ENCODE measurements around the gene RPS21.
"Not testable (repeated sequence)": the region's sequence is repeated elsewhere in the genome, so short reads cannot be mapped to it uniquely, and the experiment has no call there.

The RPS21 gene

GRCh38 chr20:62424249-62425107, 37.6 kb downstream of the RPS21 start:
- DNase-seq (ENCODE audit: extremely low read depth, low read depth): no peak
- no peak overlapping the region for H3K4me3 ChIP-seq (replicated peaks; ENCODE audit: low read depth, low read length)
- TF ChIP-seq, protein P1, sequence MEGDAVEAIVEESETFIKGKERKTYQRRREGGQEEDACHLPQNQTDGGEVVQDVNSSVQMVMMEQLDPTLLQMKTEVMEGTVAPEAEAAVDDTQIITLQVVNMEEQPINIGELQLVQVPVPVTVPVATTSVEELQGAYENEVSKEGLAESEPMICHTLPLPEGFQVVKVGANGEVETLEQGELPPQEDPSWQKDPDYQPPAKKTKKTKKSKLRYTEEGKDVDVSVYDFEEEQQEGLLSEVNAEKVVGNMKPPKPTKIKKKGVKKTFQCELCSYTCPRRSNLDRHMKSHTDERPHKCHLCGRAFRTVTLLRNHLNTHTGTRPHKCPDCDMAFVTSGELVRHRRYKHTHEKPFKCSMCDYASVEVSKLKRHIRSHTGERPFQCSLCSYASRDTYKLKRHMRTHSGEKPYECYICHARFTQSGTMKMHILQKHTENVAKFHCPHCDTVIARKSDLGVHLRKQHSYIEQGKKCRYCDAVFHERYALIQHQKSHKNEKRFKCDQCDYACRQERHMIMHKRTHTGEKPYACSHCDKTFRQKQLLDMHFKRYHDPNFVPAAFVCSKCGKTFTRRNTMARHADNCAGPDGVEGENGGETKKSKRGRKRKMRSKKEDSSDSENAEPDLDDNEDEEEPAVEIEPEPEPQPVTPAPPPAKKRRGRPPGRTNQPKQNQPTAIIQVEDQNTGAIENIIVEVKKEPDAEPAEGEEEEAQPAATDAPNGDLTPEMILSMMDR (IDR thresholded peaks at IDR 0.05; ENCODE audit: low read depth, low read length, missing control alignments): no peak

- DNase-seq (ENCODE audit: extremely low read depth, low read depth): no peak
- no peak overlapping the region for H3K4me3 ChIP-seq (replicated peaks; ENCODE audit: low read depth, low read length)
- TF ChIP-seq, protein P1 (IDR thresholded peaks at IDR 0.05; ENCODE audit: low read depth, low read length, missing control alignments): no peak
Observed at GRCh38 chr20:62425281-62426058, 38.6 kb downstream of the RPS21 start.

- H3K4me3 ChIP-seq (replicated peaks; ENCODE audit: low read depth, low read length); DNase-seq (ENCODE audit: extremely low read depth, low read depth): not testable (repeated sequence)
Observed at GRCh38 chr20:62426059-62426348, 39.1 kb downstream of the RPS21 start.

DNA sequence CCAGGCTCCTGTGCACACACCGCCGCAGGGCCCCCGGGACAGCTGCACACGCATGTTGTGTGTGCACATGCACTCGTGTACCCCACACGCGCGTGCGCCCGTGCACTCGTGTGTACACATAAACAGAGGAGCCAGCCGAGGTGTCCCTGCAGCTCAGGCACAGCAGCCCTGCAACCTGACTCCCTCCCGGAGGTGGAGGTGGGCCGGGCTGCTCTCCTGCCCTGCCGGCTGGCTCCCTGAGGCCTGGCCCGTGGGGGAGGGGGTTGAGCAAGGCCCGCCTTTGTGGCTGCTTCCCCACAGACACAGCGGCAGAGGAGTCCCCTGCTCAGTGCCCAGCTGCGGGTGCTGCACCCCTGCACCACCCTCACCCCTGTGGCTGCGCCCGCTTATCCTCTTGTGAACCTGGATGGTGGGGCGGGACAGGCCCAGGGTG, 39.8 kb downstream of the RPS21 start:
- H3K4me3 ChIP-seq (replicated peaks; ENCODE audit: low read depth, low read length): no peak overlapping the region
- TF ChIP-seq, protein P1 (IDR thresholded peaks at IDR 0.05; ENCODE audit: low read depth, low read length, missing control alignments): no peak
- DNase-seq (ENCODE audit: extremely low read depth, low read depth): no peak

- no peak for DNase-seq (ENCODE audit: extremely low read depth, low read depth)
- no peak within 1 kb of the TSS for H3K4me3 ChIP-seq (replicated peaks; ENCODE audit: low read depth, low read length)
- TF ChIP-seq, protein P1 (IDR thresholded peaks at IDR 0.05; ENCODE audit: low read depth, low read length, missing control alignments): no peak
Observed at GRCh38 chr20:62427172-62428001, 40.5 kb downstream of the RPS21 start, which contains the start of gene RBBP8NL. Gene RBBP8NL (minus strand): TSS chr20:62427539. CDS start chr20:62419647, 7,892 bp downstream.

- no peak for DNase-seq (ENCODE audit: extremely low read depth, low read depth)
- no peak overlapping the region for H3K4me3 ChIP-seq (replicated peaks; ENCODE audit: low read depth, low read length)
- TF ChIP-seq, protein P1 (IDR thresholded peaks at IDR 0.05; ENCODE audit: low read depth, low read length, missing control alignments): no peak
Observed at GRCh38 chr20:62428002-62428372, 41.1 kb downstream of the RPS21 start.

Measured in HFF-Myc (cell line).